ENCODE measurements around the gene ACOX1.

ACOX1 gene

DNA sequence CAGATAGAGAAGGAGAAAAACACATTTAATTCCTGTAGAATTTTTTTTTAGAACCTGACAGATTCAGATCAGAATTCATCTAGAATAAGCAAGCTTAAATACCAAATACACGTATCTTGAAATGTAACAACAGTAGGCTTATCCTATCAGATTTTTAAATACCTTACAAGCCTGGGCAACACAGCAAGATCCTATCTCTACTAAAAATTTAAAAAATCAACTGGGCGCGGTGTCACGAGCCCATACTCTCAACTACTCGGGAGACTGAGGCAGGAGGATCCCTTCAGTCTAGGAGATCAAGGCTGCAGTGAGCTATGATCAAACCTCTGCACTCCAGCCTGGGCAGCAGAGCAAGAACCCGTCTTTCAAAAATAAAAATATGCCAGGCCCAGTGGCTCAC, 13.5 kb downstream of the ACOX1 start:
- DNase-seq (ENCODE audit: low read depth in 1 of 2, low spot score in 1 of 2), result no peak
- TF ChIP-seq GABPA (IDR thresholded peaks at IDR 0.05; ENCODE audit: low read depth) (no peak), POLR2AphosphoS5 (IDR thresholded peaks at IDR 0.05; ENCODE audit: low read depth) (no peak), SPI1 (IDR thresholded peaks at IDR 0.05; ENCODE audit: borderline replicate concordance, low read depth) (no peak)
- H3K27me3 ChIP-seq (ENCODE audit: insufficient read depth, poor library complexity, severe bottlenecking), result no peaks in the 10 kb centered on the region
- no peak overlapping the region for H3K4me3 ChIP-seq (replicated peaks; ENCODE audit: insufficient read depth, low read length)
- H3K27ac ChIP-seq (replicated peaks), result no peak overlapping the region

GRCh38 chr17:75959839-75960511, 19.0 kb downstream of the ACOX1 start:
- H3K27me3 ChIP-seq (ENCODE audit: insufficient read depth, poor library complexity, severe bottlenecking), result no peaks in the 10 kb centered on the region
- TF ChIP-seq CTCF (IDR thresholded peaks at IDR 0.05; ENCODE audit: insufficient read depth, low read length) (no peak), GABPA (IDR thresholded peaks at IDR 0.05; ENCODE audit: low read depth) (no peak), SPI1 (IDR thresholded peaks at IDR 0.05; ENCODE audit: borderline replicate concordance, low read depth) (no peak), POLR2AphosphoS5 (IDR thresholded peaks at IDR 0.05; ENCODE audit: low read depth) (no peak)
- TF ChIP-seq, protein P1, sequence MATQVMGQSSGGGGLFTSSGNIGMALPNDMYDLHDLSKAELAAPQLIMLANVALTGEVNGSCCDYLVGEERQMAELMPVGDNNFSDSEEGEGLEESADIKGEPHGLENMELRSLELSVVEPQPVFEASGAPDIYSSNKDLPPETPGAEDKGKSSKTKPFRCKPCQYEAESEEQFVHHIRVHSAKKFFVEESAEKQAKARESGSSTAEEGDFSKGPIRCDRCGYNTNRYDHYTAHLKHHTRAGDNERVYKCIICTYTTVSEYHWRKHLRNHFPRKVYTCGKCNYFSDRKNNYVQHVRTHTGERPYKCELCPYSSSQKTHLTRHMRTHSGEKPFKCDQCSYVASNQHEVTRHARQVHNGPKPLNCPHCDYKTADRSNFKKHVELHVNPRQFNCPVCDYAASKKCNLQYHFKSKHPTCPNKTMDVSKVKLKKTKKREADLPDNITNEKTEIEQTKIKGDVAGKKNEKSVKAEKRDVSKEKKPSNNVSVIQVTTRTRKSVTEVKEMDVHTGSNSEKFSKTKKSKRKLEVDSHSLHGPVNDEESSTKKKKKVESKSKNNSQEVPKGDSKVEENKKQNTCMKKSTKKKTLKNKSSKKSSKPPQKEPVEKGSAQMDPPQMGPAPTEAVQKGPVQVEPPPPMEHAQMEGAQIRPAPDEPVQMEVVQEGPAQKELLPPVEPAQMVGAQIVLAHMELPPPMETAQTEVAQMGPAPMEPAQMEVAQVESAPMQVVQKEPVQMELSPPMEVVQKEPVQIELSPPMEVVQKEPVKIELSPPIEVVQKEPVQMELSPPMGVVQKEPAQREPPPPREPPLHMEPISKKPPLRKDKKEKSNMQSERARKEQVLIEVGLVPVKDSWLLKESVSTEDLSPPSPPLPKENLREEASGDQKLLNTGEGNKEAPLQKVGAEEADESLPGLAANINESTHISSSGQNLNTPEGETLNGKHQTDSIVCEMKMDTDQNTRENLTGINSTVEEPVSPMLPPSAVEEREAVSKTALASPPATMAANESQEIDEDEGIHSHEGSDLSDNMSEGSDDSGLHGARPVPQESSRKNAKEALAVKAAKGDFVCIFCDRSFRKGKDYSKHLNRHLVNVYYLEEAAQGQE (IDR thresholded peaks at IDR 0.05; ENCODE audit: insufficient replicate concordance, low read depth), result no peak
- H3K4me3 ChIP-seq (replicated peaks; ENCODE audit: insufficient read depth, low read length), result no peak overlapping the region
- H3K27ac ChIP-seq (replicated peaks), result no peak overlapping the region
- DNase-seq (ENCODE audit: low read depth in 1 of 2, low spot score in 1 of 2), result no peak

GRCh38 chr17:75959051-75959838, 19.7 kb downstream of the ACOX1 start:
- Histone ChIP-seq H3K27ac (replicated peaks) (no peak overlapping the region), H3K27me3 (ENCODE audit: insufficient read depth, poor library complexity, severe bottlenecking) (no peaks in the 10 kb centered on the region), H3K4me3 (replicated peaks; ENCODE audit: insufficient read depth, low read length) (no peak overlapping the region)
- no peak for DNase-seq (ENCODE audit: low read depth in 1 of 2, low spot score in 1 of 2)
- TF ChIP-seq GABPA (IDR thresholded peaks at IDR 0.05; ENCODE audit: low read depth), result no peak
- no peak for TF ChIP-seq POLR2AphosphoS5 (IDR thresholded peaks at IDR 0.05; ENCODE audit: low read depth)
- no peak for TF ChIP-seq SPI1 (IDR thresholded peaks at IDR 0.05; ENCODE audit: borderline replicate concordance, low read depth)
- TF ChIP-seq CTCF (IDR thresholded peaks at IDR 0.05; ENCODE audit: insufficient read depth, low read length), result no peak
- TF ChIP-seq, protein P1 (IDR thresholded peaks at IDR 0.05; ENCODE audit: insufficient replicate concordance, low read depth), result no peak

- TF ChIP-seq SPI1 (IDR thresholded peaks at IDR 0.05; ENCODE audit: borderline replicate concordance, low read depth), result no peak
- TF ChIP-seq, protein P1 (IDR thresholded peaks at IDR 0.05; ENCODE audit: insufficient replicate concordance, low read depth), result no peak
- TF ChIP-seq GABPA (IDR thresholded peaks at IDR 0.05; ENCODE audit: low read depth), result no peak
- TF ChIP-seq POLR2AphosphoS5 (IDR thresholded peaks at IDR 0.05; ENCODE audit: low read depth), result no peak
- no peak for TF ChIP-seq CTCF (IDR thresholded peaks at IDR 0.05; ENCODE audit: insufficient read depth, low read length)
- no peak for DNase-seq (ENCODE audit: low read depth in 1 of 2, low spot score in 1 of 2)
- Histone ChIP-seq H3K27me3 (ENCODE audit: insufficient read depth, poor library complexity, severe bottlenecking) (no peaks in the 10 kb centered on the region), H3K4me3 (replicated peaks; ENCODE audit: insufficient read depth, low read length) (no peak overlapping the region), H3K27ac (replicated peaks) (no peak overlapping the region)
These were observed 28.0 kb downstream of the ACOX1 start for GRCh38 chr17:75950855-75951554.

Measured in HL-60 (cell line).